Lower leg skin (tissue), 3 donors: ENCODE measurements around the gene BCL6B.

Experiments
- CTCF ChIP-seq, 3 donors: fragments of 450-650 bp; IDR thresholded peaks; one replicate each; pipeline ENCODE4 v1.5.1; 2016; ENCODE audit warnings: antibody characterized with exemption in 3 of 3, mild to moderate bottlenecking in 3 of 3, moderate library complexity in 2 of 3
- POLR2A ChIP-seq, 2 donors: fragments of 450-650 bp; IDR thresholded peaks; one replicate each; pipeline ENCODE4 v1.6.1; 2016 to 2017; ENCODE audit warnings: antibody characterized with exemption in 2 of 2, mild to moderate bottlenecking in 1 of 2, moderate library complexity in 1 of 2

DNA sequence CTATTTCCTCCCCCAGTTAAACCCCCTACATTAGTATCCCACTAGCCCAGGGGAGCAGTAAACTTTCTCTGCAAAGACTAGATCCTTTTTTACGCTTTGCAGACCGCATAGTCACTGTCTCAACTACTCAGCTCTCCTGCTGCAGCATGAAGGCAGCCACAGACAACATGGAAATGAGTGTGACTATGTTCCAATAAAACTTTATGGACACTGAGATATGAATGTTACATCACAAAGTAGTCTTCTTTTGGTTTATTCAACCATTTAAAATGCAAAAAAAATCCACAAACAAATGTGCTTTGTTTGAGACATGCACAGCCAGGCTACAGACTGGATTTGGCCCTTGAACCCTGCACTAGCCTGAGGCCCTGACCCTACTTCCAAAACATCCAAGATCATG is 12.3 kb upstream of the BCL6B start:
- no peak for TF ChIP-seq CTCF (IDR thresholded peaks at IDR 0.05)
- TF ChIP-seq POLR2A (IDR thresholded peaks at IDR 0.05), result no peak
